NCI-H82 treated with DMSO at 0.1 percent for 48 hours (cell line): ENCODE results near the gene TIMM23.
"Not testable (repeated sequence)": the region's sequence is repeated elsewhere in the genome, so short reads cannot be mapped to it uniquely, and the experiment has no call there.

Experiments
- DNase-seq: peaks from one replicate; lab custom pipeline; 2025; ENCODE audit not compliant: unreplicated experiment; lab: John Stamatoyannopoulos, UW

The TIMM23 gene

GRCh38 chr10:45997557-45997956 lies 25.3 kb downstream of the TIMM23 start:
- DNase-seq, result no peak

GRCh38 chr10:45997994-45998763 lies 25.9 kb downstream of the TIMM23 start:
- no peak for DNase-seq

- not testable (repeated sequence) for DNase-seq
Observed at GRCh38 chr10:45999955-46000354, 27.7 kb downstream of the TIMM23 start.

GRCh38 chr10:46000538-46000937 lies 28.2 kb downstream of the TIMM23 start:
- no peak for DNase-seq

- DNase-seq, result no peak
Observed at GRCh38 chr10:46001187-46001756, 29.0 kb downstream of the TIMM23 start.

GRCh38 chr10:46002189-46002687 lies 29.9 kb downstream of the TIMM23 start:
- not testable (repeated sequence) for DNase-seq

- no peak for DNase-seq
Observed at GRCh38 chr10:46002916-46003693, 30.8 kb downstream of the TIMM23 start.

- DNase-seq, result no peak
Observed at GRCh38 chr10:46004963-46005362, 32.7 kb downstream of the TIMM23 start.

GRCh38 chr10:46005383-46005782 lies 33.1 kb downstream of the TIMM23 start:
- no peak for DNase-seq

- DNase-seq, result no peak
Observed at GRCh38 chr10:46006219-46006618, 33.9 kb downstream of the TIMM23 start.

GRCh38 chr10:46012746-46013145 lies 40.5 kb downstream of the TIMM23 start:
- no peak for DNase-seq

- DNase-seq, result no peak
Observed at GRCh38 chr10:46014206-46014605, 41.9 kb downstream of the TIMM23 start.

- DNase-seq, result no peak
Observed at GRCh38 chr10:46014683-46015405, 42.6 kb downstream of the TIMM23 start.

- DNase-seq, result no peak
Observed at GRCh38 chr10:46016190-46016589, 43.9 kb downstream of the TIMM23 start.

- DNase-seq, result no peak
Observed at GRCh38 chr10:46016811-46017210, 44.5 kb downstream of the TIMM23 start.

GRCh38 chr10:46017733-46018132 lies 45.4 kb downstream of the TIMM23 start:
- DNase-seq, result no peak

- DNase-seq, result no peak
Observed at GRCh38 chr10:46018453-46019176, 46.3 kb downstream of the TIMM23 start.

GRCh38 chr10:46019177-46019528 lies 46.9 kb downstream of the TIMM23 start:
- DNase-seq, result no peak

- DNase-seq, result no peak
Observed at GRCh38 chr10:46019569-46020343, 47.5 kb downstream of the TIMM23 start.

GRCh38 chr10:46020344-46020657 lies 48.0 kb downstream of the TIMM23 start:
- no peak for DNase-seq
